OCI-LY1 (cell line): ENCODE results near the gene NOA1.
"Not testable (repeated sequence)": the region's sequence is repeated elsewhere in the genome, so short reads cannot be mapped to it uniquely, and the experiment has no call there.

Experiments used
- H2AFZ ChIP-seq: fragments of 200-600 bp; sonication (generic), shearing (Covaris generic); 2 replicates; pipeline ENCODE4 v1.6.0; 2014; ENCODE audit warnings: antibody characterized with exemption, mild to moderate bottlenecking, low read length
- H3F3A ChIP-seq: fragments of 200-600 bp; sonication (generic), shearing (Covaris generic); 2 replicates; pipeline ENCODE4 v1.6.0; 2014; ENCODE audit warnings: mild to moderate bottlenecking, antibody characterized with exemption, low read length, moderate library complexity; ENCODE audit not compliant: insufficient read depth
- H3K27ac ChIP-seq: fragments of 200-600 bp; sonication (generic); 2 replicates; pipeline ENCODE4 v1.5.1; 2014; ENCODE audit warnings: low read length, mixed run types, mild to moderate bottlenecking, low read depth; ENCODE audit not compliant: poor library complexity, severe bottlenecking
- H3K27me3 ChIP-seq: fragments of 200-600 bp; sonication (generic); 2 replicates; pipeline ENCODE4 v1.6.0; 2014; ENCODE audit warnings: antibody characterized with exemption, mild to moderate bottlenecking, low read length, moderate library complexity; ENCODE audit not compliant: insufficient read depth
- H3K36me3 ChIP-seq: fragments of 200-600 bp; sonication (generic); 2 replicates; pipeline ENCODE4 v1.6.1; 2014; ENCODE audit warnings: mild to moderate bottlenecking, antibody characterized with exemption, low read length, moderate library complexity, mixed read lengths; ENCODE audit not compliant: insufficient read depth
- H3K4me1 ChIP-seq: fragments of 200-600 bp; sonication (generic); 2 replicates; pipeline ENCODE4 v1.5.1; 2014; ENCODE audit warnings: mild to moderate bottlenecking, low read length, moderate library complexity; ENCODE audit not compliant: insufficient read depth, severe bottlenecking
- H3K4me2 ChIP-seq: fragments of 200-600 bp; sonication (generic), shearing (Covaris generic); 2 replicates; pipeline ENCODE4 v1.6.1; 2014; ENCODE audit warnings: low read length
- H3K4me3 ChIP-seq: fragments of 200-600 bp; sonication (generic); 2 replicates; pipeline ENCODE4 v1.5.1; 2014; ENCODE audit warnings: low read length, low read depth, mild to moderate bottlenecking, mixed read lengths; ENCODE audit not compliant: poor library complexity, severe bottlenecking
- H3K79me2 ChIP-seq: fragments of 200-600 bp; shearing (Covaris generic); 2 replicates; pipeline ENCODE4 v1.6.1; 2016; ENCODE audit warnings: mixed run types, low read length, mixed read lengths; ENCODE audit not compliant: insufficient read depth
- H3K9ac ChIP-seq: fragments of 200-600 bp; sonication (generic), shearing (Covaris generic); 2 replicates; pipeline ENCODE4 v1.6.1; 2014; ENCODE audit warnings: mild to moderate bottlenecking, low read length, mixed read lengths
- H3K9me2 ChIP-seq: fragments of 200-600 bp; sonication (generic), shearing (Covaris generic); 2 replicates; pipeline ENCODE4 v1.6.1; 2014; ENCODE audit warnings: low read depth, mild to moderate bottlenecking, low read length, mixed read lengths
- H3K9me3 ChIP-seq: fragments of 200-600 bp; shearing (Covaris generic); 2 replicates; pipeline ENCODE4 v1.6.1; 2014; ENCODE audit warnings: low read length, mixed read lengths
- H4K20me1 ChIP-seq: fragments of 200-600 bp; sonication (generic), shearing (Covaris generic); 2 replicates; pipeline ENCODE4 v1.6.0; 2016; ENCODE audit warnings: mild to moderate bottlenecking, low read length; ENCODE audit not compliant: insufficient read depth
- CTCF ChIP-seq: fragments of 200-600 bp; sonication (generic), shearing (Covaris generic); IDR thresholded peaks from 2 replicates; pipeline ENCODE4 v1.5.1; 2017; ENCODE audit warnings: mild to moderate bottlenecking, antibody characterized with exemption, low read length, moderate library complexity, mixed read lengths
- EZH2 ChIP-seq: fragments of 200-600 bp; sonication (generic), shearing (Covaris generic); IDR thresholded peaks from 2 replicates; pipeline ENCODE4 v1.8.0; 2017; ENCODE audit warnings: borderline replicate concordance, mixed run types, mild to moderate bottlenecking, antibody characterized with exemption, low read length, moderate library complexity, mixed read lengths

NOA1 gene

GRCh38 chr4:56931924-56932323, 45.5 kb downstream of the NOA1 start:
- Histone ChIP-seq H3K9me3 (no peaks in the 10 kb centered on the region), H3K9ac (no peak overlapping the region), H3K4me1 (no peaks in the 10 kb centered on the region), H3K9me2 (no peaks in the 10 kb centered on the region), H3K27me3 (no peaks in the 10 kb centered on the region), H3K36me3 (peaks cover 59% of the 10 kb centered on the region), H3K27ac (no peak overlapping the region), H2AFZ (no peak overlapping the region), H3K4me3 (no peak overlapping the region), H3K4me2 (no peak overlapping the region), H4K20me1 (no peaks in the 10 kb centered on the region), H3F3A (no peaks in the 10 kb centered on the region), H3K79me2 (no peaks in the 10 kb centered on the region)
- no peak for TF ChIP-seq EZH2
- TF ChIP-seq CTCF = no peak

GRCh38 chr4:56930638-56931037, 46.8 kb downstream of the NOA1 start:
- H3K27ac ChIP-seq = no peak overlapping the region
- H3K9ac ChIP-seq = no peak overlapping the region
- no peaks in the 10 kb centered on the region for H3K9me3 ChIP-seq

GRCh38 chr4:56927196-56927595, 50.2 kb downstream of the NOA1 start:
- Histone ChIP-seq H4K20me1 (no peaks in the 10 kb centered on the region), H3K9me3 (no peaks in the 10 kb centered on the region), H3K79me2 (no peaks in the 10 kb centered on the region), H3K4me2 (no peak overlapping the region), H3F3A (no peaks in the 10 kb centered on the region), H3K9me2 (no peaks in the 10 kb centered on the region), H3K4me3 (no peak overlapping the region), H3K9ac (no peak overlapping the region), H3K27me3 (no peaks in the 10 kb centered on the region), H2AFZ (no peak overlapping the region), H3K27ac (no peak overlapping the region), H3K4me1 (no peaks in the 10 kb centered on the region), H3K36me3 (peaks cover 66% of the 10 kb centered on the region)
- TF ChIP-seq EZH2 = no peak
- no peak for TF ChIP-seq CTCF

More at GRCh38 chr4:56930638-56931037, 46.8 kb downstream of the NOA1 start:
- Histone ChIP-seq H3K4me3 (no peak overlapping the region), H4K20me1 (no peaks in the 10 kb centered on the region), H3K79me2 (no peaks in the 10 kb centered on the region), H3F3A (no peaks in the 10 kb centered on the region), H2AFZ (no peak overlapping the region), H3K36me3 (peaks cover 59% of the 10 kb centered on the region), H3K4me1 (no peaks in the 10 kb centered on the region), H3K4me2 (no peak overlapping the region), H3K9me2 (no peaks in the 10 kb centered on the region), H3K27me3 (no peaks in the 10 kb centered on the region)
- TF ChIP-seq CTCF (no peak), EZH2 (no peak)

DNA sequence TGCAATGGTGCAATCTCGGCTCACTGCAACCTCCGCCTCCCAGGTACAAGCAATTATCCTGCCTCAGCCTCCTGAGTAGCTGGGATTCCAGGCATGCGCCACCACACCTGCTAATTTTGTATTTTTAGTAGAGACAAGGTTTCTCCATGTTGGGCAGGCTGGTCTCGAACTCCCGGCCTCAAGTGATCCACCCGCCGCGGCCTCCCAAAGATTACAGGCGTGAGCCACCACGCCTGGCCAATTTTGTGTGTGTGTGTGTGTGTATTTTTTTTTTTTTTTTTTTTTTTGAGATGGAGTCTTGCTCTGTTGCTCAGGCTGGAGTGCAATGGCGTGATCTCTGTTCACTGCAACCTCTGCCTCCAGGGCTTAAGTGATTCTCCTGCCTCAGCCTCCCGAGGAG, 62.4 kb downstream of the NOA1 start:
- not testable (repeated sequence) for H3K27ac ChIP-seq, H3K4me2 ChIP-seq, H3K9me3 ChIP-seq, H3F3A ChIP-seq, H2AFZ ChIP-seq, H3K27me3 ChIP-seq, H3K4me3 ChIP-seq, H3K9me2 ChIP-seq, H3K9ac ChIP-seq, H4K20me1 ChIP-seq
- H3K4me1 ChIP-seq = peaks cover 46% of the 10 kb centered on the region
- peaks cover 75% of the 10 kb centered on the region for H3K79me2 ChIP-seq
- peaks cover 64% of the 10 kb centered on the region; the same call in 1 of the 2 replicates for H3K36me3 ChIP-seq
